ENCODE results near the gene EIPR1.

Gene EIPR1

DNA sequence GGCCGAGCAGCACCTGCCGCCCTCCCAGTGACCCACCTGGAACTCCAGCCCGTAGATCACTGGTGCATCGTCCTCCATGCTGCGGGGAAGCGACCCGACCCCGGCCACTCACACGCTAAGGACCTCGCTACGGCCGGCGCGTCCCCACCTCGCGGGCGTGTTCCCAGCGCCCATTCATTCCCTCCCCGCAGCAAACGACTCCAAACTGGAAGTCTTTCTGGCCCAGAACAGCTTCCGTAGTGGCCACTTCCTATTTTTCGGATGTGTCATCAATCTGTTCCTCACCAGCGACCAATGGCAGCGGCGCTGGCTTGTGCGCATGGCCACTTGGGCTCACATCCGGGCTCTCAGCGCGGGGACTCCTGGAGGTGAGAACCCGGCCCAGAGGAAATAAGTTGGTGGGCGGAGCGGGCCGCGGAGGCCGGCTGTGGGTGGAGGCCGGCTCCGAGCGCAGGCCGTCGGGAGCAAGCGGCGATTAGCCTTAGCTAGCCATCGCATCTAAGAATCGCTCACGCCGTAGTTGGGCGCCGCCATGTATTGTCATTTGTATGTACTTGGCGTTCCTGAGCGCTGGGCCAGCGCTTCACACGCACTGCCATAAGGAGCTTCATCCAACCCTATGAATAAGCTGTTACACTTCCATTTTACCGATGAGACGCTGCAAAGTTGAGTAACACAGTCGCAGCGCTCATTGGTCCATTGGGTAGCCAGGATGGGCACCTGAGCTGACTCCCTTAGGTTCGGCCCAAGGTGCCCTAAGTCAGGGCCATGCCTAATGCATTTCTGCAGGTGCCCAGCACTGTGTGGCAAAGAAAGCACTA lies at the start of gene EIPR1:
EIPR1 (minus strand) TSS at position 207 of the 821 bp plus-strand sequence; CDS start at position 78, 129 bp downstream.
- peak; percentile 99 for DNase-seq (ENCODE audit: insufficient read length, low spot score)
- peak; percentile 83 for FAIRE-seq

GRCh38 chr2:3427272-3427671 lies 49.7 kb upstream of the EIPR1 start:
- no peak for FAIRE-seq
- DNase-seq (ENCODE audit: insufficient read length, low spot score), result no peak

DNA sequence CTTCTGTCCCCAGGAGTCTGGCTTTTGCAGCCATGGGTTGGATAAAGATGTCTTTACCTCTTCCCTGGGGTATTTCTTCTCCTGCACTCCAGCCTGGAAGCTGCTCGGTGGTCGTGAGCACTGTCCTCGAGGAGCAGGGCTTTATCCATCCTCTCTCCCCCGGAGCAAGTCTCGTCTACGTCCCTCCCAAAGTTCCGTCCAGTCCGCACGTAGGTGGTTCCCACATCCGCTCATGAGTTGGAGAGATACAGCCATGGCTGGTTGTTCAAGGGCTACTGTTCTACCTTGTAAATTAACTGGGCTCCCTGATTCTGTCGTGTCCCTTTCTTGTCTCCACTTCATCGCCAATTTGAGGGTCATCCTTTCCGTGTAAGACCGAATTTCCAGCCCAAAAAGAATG lies 49.0 kb upstream of the EIPR1 start:
- DNase-seq (ENCODE audit: insufficient read length, low spot score) (no peak), FAIRE-seq (no peak)

DNA sequence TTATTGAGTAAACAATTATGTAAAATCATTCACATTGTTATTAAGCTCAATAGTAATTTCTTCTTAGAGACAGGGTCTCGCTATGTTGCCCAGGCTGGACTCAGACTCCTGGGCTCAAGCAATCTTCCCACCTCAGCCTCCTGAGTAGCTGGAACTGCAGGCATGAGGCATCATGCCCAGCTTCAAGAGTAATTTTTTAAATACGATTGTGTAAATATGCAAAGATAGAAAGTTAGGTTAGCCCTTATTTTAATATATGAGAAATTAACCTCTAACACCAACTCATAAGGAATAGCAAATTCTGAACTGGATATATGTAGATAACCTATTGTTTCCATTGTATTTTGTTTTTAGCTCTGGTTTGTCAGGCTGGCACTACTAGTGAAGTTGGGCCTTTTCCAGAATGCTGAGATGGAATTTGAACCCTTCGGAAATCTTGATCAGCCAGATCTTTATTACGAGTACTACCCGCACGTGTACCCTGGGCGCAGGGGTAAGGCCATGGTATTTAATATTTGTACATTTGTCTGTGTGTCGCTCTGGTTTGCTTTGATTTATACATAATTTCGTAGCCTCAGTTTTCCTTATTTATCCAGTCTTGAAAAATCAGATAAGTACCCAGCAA lies 46.7 kb upstream of the EIPR1 start:
- FAIRE-seq, result no peak

GRCh38 chr2:3423492-3424170 lies 46.0 kb upstream of the EIPR1 start:
- peak; percentile 67 for DNase-seq (ENCODE audit: insufficient read length, low spot score)
- peak; percentile 69 for FAIRE-seq

More for the DNA sequence above, 46.7 kb upstream of the EIPR1 start:
- no peak for DNase-seq (ENCODE audit: insufficient read length, low spot score)

DNA sequence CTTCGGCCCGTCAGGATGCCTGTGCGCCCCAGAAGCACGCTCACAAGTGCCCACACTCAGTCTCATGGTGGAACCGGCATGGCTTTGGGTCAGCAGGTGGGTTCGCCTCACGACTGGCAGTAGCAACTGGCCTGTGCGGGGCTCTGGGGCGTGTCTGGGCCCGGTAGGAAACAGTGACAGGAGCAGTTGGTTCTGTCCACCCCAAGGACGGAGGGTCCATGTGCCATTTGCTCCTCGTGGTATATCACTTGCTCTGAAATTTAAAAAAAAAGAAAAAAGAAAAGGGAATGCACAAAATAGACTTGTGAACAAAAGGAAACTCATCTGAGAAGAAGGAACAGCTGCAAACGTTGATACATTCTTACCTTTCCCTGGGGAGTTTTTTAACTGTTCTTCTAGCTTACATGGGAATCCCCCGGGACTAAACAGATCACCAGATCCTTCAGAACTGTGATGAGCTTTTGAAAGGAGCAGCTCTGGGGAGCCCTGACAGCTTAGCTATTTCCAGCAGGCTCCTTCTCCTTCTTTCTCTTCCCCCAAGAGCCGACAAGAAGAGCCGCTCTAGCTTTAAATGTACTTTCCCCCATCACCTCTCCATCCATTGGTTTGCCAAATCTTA lies 44.7 kb upstream of the EIPR1 start:
- no peak for DNase-seq (ENCODE audit: insufficient read length, low spot score)
- no peak for FAIRE-seq

GRCh38 chr2:3421580-3421979 lies 44.0 kb upstream of the EIPR1 start:
- no peak for FAIRE-seq

DNA sequence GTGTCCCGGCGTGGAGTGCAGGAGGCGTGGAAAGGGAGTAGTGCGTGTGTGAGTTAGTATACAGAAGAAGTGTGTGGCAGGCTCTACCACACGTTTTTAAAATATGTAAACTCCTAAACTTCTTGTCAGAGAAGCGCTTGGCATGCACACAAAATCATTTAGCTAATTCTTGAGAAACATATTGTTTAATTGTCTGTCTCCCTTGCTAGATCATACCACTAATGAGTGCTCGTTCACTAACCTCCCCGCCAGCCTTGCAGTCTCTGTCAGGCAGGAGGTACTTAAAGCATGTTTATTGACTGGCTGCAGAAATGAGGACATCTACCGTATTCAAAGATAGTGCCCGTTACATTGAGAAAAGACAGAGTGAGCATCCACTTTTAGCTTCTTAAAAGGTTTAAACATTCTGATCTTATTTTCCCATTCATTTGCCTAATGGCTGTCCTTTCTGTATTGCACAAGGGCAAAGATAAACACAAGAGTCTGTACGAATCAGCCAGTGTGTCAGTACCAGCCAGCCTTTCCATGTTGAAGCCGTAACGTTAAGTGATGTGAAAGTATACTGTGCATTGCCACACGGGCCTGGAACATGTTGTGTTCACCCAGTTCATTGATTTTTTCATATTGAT lies 43.3 kb upstream of the EIPR1 start:
- DNase-seq (ENCODE audit: insufficient read length, low spot score) (no peak), FAIRE-seq (no peak)

More at GRCh38 chr2:3421580-3421979, 44.0 kb upstream of the EIPR1 start:
- DNase-seq (ENCODE audit: insufficient read length, low spot score), result no peak

GRCh38 chr2:3420076-3420768 lies 42.6 kb upstream of the EIPR1 start:
- FAIRE-seq (no peak), DNase-seq (ENCODE audit: insufficient read length, low spot score) (no peak)

GRCh38 chr2:3418766-3419404 lies 41.3 kb upstream of the EIPR1 start:
- DNase-seq (ENCODE audit: insufficient read length, low spot score), result no peak
- no peak for FAIRE-seq

DNA sequence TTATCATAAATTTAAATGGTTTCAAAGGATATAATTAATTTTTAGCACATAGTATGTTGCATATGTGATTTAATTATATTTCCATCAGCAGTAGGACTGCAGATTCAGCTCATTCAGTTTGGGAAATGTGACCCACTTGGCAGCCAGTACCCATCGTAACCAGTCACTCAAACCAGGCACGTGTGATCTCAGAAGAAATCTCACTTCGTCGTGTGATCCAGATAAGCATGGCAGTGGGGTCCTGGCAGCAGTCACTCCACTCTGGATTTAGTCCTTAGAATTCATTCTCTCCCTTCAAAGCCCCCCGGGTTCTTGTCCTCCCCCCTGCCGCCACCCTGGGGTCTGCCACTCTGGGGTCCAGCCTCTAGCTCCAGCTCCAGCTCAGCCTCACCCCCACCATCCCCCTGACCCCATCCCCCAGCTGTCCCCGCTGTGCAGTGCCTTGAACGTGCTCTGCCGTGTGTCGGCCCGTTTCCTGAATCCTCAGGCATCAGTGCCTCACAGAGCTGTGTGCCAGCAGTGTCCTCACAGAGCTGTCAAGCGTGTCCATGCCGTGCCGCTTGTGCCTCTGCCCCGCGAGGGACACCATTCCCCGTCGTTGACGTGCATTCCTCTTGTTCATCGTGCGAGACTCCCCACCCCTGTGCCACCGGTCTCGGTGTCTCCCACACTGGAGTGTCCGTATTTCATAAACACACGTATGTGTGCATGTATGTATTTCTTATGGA lies 36.7 kb upstream of the EIPR1 start:
- DNase-seq (ENCODE audit: insufficient read length, low spot score), result no peak
- no peak for FAIRE-seq

DNA sequence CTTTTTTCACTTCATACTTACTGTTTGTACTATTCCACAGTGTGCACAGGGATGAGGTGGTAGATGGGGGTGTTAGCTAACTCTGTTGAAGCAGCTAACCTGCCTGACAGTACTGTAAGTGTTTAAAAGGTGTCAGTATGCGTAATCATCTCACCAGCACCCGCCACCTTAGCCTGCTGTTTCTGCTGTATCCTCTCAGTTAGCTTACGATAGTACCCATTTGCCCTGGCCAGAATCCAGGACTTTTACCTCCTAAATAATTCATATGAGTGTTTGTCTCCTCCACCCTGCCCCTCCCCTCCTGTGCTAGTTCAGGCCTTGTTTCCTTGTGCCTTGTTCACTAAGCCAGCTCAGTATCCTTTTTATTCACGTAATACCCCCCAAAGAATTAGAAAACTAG lies 36.1 kb upstream of the EIPR1 start:
- FAIRE-seq (no peak), DNase-seq (ENCODE audit: insufficient read length, low spot score) (no peak)

GRCh38 chr2:3411103-3411502 lies 33.5 kb upstream of the EIPR1 start:
- no peak for DNase-seq (ENCODE audit: insufficient read length, low spot score)
- no peak for FAIRE-seq

GRCh38 chr2:3409627-3410170 lies 32.1 kb upstream of the EIPR1 start:
- DNase-seq (ENCODE audit: insufficient read length, low spot score), result no peak
- FAIRE-seq, result no peak

DNA sequence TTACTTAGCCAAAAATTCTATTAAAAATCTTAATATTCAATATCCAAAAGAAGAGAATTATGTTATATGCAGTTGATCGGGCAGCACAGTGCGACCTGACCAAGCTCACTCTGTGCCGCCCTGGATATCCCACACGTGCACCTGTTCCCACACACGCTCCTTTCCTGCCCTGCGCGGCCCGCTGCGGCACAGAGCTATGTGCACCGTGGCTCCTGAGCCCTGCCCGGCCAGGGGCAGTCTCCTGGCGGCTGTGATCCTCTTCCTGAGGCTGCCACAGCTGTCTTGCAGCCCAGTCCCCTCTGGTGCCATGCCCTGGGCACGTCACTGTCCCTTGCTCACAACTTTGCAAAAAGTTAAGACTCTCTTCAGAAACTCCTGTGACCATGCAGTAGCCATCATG lies 31.2 kb upstream of the EIPR1 start:
- DNase-seq (ENCODE audit: insufficient read length, low spot score) (no peak), FAIRE-seq (no peak)

GRCh38 chr2:3406501-3406900 lies 28.9 kb upstream of the EIPR1 start:
- DNase-seq (ENCODE audit: insufficient read length, low spot score), result no peak
- FAIRE-seq, result no peak

GRCh38 chr2:3405876-3406275 lies 28.3 kb upstream of the EIPR1 start:
- DNase-seq (ENCODE audit: insufficient read length, low spot score) (no peak), FAIRE-seq (no peak)

DNA sequence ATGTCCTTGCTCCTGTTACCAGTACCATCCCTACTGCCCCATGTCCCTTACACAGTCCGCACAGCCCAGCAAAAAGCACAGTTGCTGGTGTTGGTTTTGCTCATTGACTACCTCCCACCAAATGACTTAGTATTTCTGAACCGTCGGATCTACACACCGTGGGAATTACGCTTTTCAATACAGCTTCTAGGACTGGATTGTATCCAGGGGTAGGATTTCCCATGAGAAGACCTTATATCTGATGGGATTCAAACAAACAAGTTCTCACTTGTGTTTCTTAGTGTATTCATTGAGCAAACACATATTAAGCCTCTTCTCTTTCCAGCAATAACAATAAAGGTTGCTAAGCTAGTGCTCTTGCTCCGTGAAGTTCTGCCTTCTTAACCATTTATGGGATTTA lies 27.7 kb upstream of the EIPR1 start:
- FAIRE-seq, result no peak
- no peak for DNase-seq (ENCODE audit: insufficient read length, low spot score)

Data from HTR-8/SVneo (cell line).